Measurements from ENCODE around the gene RASGRP4. TPM values are rescaled to one million over a fixed set of nuclear protein-coding genes. Genes with fewer than 3 reads are reported as not detected.
"Not testable (repeated sequence)": the region's sequence is repeated elsewhere in the genome, so short reads cannot be mapped to it uniquely, and the experiment has no call there.

RASGRP4 gene, protein sequence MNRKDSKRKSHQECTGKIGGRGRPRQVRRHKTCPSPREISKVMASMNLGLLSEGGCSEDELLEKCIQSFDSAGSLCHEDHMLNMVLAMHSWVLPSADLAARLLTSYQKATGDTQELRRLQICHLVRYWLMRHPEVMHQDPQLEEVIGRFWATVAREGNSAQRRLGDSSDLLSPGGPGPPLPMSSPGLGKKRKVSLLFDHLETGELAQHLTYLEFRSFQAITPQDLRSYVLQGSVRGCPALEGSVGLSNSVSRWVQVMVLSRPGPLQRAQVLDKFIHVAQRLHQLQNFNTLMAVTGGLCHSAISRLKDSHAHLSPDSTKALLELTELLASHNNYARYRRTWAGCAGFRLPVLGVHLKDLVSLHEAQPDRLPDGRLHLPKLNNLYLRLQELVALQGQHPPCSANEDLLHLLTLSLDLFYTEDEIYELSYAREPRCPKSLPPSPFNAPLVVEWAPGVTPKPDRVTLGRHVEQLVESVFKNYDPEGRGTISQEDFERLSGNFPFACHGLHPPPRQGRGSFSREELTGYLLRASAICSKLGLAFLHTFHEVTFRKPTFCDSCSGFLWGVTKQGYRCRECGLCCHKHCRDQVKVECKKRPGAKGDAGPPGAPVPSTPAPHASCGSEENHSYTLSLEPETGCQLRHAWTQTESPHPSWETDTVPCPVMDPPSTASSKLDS
- total RNA-seq, result 0.64 TPM

DNA sequence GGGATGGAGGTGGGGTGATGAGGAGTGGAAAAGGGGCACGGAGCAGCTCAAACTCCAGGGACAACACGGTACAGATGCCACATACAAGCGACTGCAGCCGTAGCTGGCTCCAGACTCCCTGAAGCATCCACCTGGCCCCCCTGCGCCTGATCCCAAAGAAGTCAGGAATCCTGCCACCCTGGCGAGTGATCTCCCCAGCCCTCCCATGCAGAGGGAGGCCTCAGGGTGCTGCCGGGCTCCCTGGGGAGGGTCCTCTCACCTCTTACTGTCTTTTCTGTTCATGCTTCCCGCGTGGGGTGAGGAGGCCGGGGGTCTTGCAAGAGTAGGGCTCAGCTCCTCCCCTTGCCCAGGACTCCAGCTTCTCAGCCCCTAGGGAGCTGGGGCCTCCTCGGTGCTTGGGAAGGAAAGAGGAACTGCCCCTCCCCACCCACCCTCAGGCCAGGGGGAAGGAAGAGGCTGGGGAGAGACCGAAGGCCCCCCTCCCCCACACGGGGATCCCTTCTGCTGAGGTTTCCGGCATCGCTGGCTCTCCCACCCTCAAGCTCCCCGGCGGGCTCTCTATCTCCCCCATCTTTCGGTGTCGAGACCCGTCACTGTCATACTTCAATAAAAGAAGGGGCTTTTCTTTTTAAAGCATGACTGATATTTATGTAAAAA lies at the start of gene RASGRP4:
TSS of gene RASGRP4 (minus strand) at position 410 of the 657 bp plus-strand sequence. CDS start at position 282, 128 bp downstream.
- TF ChIP-seq, protein P1, sequence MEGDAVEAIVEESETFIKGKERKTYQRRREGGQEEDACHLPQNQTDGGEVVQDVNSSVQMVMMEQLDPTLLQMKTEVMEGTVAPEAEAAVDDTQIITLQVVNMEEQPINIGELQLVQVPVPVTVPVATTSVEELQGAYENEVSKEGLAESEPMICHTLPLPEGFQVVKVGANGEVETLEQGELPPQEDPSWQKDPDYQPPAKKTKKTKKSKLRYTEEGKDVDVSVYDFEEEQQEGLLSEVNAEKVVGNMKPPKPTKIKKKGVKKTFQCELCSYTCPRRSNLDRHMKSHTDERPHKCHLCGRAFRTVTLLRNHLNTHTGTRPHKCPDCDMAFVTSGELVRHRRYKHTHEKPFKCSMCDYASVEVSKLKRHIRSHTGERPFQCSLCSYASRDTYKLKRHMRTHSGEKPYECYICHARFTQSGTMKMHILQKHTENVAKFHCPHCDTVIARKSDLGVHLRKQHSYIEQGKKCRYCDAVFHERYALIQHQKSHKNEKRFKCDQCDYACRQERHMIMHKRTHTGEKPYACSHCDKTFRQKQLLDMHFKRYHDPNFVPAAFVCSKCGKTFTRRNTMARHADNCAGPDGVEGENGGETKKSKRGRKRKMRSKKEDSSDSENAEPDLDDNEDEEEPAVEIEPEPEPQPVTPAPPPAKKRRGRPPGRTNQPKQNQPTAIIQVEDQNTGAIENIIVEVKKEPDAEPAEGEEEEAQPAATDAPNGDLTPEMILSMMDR (IDR thresholded peaks at IDR 0.05), result no peak
- H3K36me3 ChIP-seq, result no peaks in the 10 kb centered on the region
- H3K27ac ChIP-seq, result no peak within 1 kb of the TSS
- H3K27me3 ChIP-seq, result no peaks in the 10 kb centered on the region
- no peaks in the 10 kb centered on the region for H3K9me3 ChIP-seq
- H3K4me3 ChIP-seq, result peak within 1 kb of the TSS in 1 of 2 donors; percentile 35
- intact Hi-C loops (cut with DNase I), result no loop called here
- H3K4me1 ChIP-seq, result no peaks in the 10 kb centered on the region
- peak in 1 of 2 donors; percentile 66 for DNase-seq (ENCODE audit: low spot score in 2 of 2)

DNA sequence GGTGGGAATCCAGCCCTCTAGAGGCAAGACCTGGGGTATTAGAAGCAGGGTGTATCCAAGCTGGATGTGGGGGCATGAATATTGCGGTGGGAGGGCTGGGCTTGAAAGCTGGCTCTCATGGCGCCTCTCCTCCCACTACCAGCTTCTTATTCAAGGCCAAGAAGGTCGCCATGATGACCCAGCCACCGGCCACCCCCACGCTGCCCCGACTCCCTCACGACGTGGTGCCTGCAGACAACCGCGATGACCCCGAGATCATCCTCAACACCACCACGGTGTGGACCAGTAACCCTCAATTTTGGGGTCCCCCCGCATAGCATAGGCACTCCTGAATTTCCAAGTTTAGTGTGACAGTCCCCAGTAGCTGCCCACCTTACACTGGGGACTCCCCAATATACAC lies 49.2 kb upstream of the RASGRP4 start:
- intact Hi-C loops (cut with DNase I), result no loop called here
- no peak overlapping the region for H3K27ac ChIP-seq
- H3K9me3 ChIP-seq, result no peaks in the 10 kb centered on the region
- TF ChIP-seq, protein P1 (IDR thresholded peaks at IDR 0.05), result no peak
- H3K36me3 ChIP-seq, result no peaks in the 10 kb centered on the region
- no peaks in the 10 kb centered on the region for H3K4me1 ChIP-seq
- DNase-seq (ENCODE audit: low spot score in 2 of 2), result no peak
- no peaks in the 10 kb centered on the region for H3K27me3 ChIP-seq
- no peak overlapping the region for H3K4me3 ChIP-seq

DNA sequence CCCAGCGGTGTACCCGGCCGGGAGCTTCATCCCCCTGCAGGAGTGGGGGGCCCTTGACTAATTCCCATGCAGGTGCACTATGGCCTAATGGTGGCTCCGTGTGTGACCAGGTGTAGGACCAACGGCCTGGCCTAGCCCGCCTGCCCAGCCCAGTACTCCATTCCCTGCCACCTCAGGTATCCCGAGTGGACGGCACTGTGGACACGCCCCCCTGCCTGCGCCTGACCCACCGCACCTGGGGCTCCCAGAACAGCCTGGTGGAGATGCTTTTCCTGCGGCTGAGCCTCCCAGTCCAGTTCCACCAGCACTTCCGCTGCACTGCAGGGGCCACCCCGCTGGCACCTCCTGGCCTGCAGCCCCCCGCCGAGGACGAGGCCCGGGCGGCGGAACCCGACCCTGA lies 47.2 kb upstream of the RASGRP4 start:
- no peaks in the 10 kb centered on the region for H3K27me3 ChIP-seq
- no peak overlapping the region for H3K27ac ChIP-seq
- H3K4me3 ChIP-seq, result no peak overlapping the region
- H3K9me3 ChIP-seq, result no peaks in the 10 kb centered on the region
- DNase-seq (ENCODE audit: low spot score in 2 of 2), result no peak
- H3K36me3 ChIP-seq, result no peaks in the 10 kb centered on the region
- no peaks in the 10 kb centered on the region for H3K4me1 ChIP-seq
- TF ChIP-seq, protein P1 (IDR thresholded peaks at IDR 0.05), result no peak
- intact Hi-C loops (cut with DNase I), result no loop called here

DNA sequence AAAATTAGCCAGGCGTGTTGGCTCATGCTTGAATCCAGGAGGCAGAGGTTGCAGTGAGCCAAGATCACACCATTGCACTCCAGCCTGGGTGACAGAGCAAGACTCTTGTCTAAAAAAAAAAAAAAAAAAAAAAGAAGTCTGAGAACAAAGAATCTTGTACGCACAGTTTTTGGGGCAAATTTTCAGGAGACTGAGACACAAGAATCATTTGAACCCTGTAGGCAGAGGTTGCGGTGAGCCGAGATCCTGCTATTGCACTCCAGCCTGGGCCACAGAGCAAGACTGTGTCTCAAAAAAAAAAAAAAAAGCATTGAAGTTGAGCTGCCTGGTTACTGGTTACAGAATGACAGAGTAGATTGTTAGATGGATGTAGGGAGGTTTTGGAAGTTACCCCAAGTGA lies 46.7 kb upstream of the RASGRP4 start:
- H3K36me3 ChIP-seq; H3K27me3 ChIP-seq; H3K9me3 ChIP-seq; H3K4me1 ChIP-seq; intact Hi-C loops (cut with DNase I); H3K4me3 ChIP-seq; H3K27ac ChIP-seq; DNase-seq (ENCODE audit: low spot score in 2 of 2): not testable (repeated sequence)

DNA sequence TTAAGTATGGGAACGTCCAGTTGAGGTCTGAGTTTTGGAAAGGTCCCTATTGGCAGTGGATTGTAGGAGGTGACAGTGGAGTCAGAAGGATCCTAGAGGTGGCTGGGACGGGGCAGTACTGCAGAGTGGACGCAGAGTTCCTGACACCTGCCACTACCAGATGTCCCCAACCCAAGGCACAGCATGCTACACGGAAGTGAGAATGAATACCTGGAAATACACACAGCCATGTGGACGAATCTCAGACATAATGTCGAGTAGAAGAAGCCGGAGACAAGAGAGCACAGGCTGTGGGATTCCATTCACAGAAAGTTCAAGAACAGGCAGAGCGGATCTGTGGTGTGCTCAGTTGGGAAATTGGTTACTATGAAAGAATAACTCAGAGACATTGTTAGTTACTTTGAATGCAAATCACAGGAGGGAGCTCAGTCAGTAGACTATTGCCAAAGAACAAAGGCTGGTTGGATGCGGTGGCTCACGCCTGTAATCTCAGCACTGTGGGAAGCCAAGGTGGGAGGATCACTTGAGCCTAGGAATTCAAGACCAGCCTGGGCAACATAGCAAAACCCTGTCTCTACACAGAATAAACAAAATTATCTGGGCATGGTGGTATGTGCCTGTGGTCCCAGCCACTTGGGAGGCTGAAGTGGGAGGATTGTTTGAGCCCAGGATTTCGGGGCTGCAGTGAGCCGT lies 44.9 kb upstream of the RASGRP4 start:
- TF ChIP-seq, protein P1 (IDR thresholded peaks at IDR 0.05), result no peak
- no peaks in the 10 kb centered on the region for H3K4me1 ChIP-seq
- no peaks in the 10 kb centered on the region for H3K36me3 ChIP-seq
- no peak for DNase-seq (ENCODE audit: low spot score in 2 of 2)
- H3K4me3 ChIP-seq, result no peak overlapping the region
- H3K27ac ChIP-seq, result no peak overlapping the region
- H3K27me3 ChIP-seq, result no peaks in the 10 kb centered on the region
- intact Hi-C loops (cut with DNase I), result no loop called here
- no peaks in the 10 kb centered on the region for H3K9me3 ChIP-seq
